HepG2 (cell line): ENCODE results near the gene ALDH18A1. TPM values are rescaled to one million over a fixed set of nuclear protein-coding genes. Genes with fewer than 3 reads are reported as not detected.
A peak's percentile ranks its signal among the peaks of the same experiment; 100 is the strongest.

ENCODE experiments used
- GLI4 ChIP-seq: sonication (generic); formaldehyde crosslinking; IDR thresholded peaks from 2 replicates; pipeline ENCODE4 v1.5.1; 2020; ENCODE audit warnings: missing genetic modification reagents, mild to moderate bottlenecking, moderate library complexity, borderline replicate concordance
- RAD51 ChIP-seq: fragments of 450-650 bp; IDR thresholded peaks from 2 replicates; pipeline ENCODE4 v1.6.1; 2016; ENCODE audit warnings: borderline replicate concordance
- RELA ChIP-seq: sonication (generic); formaldehyde crosslinking; IDR thresholded peaks from 2 replicates; pipeline ENCODE4 v1.4.0; 2020; ENCODE audit warnings: missing genetic modification reagents
- SMAD1 ChIP-seq: sonication (generic); formaldehyde crosslinking; IDR thresholded peaks from 2 replicates; pipeline ENCODE4 v1.4.0; 2020; ENCODE audit warnings: missing genetic modification reagents, low read depth, mild to moderate bottlenecking, borderline replicate concordance
- SSRP1 ChIP-seq: IDR thresholded peaks from 2 replicates; pipeline ENCODE4 v1.6.1; 2016; ENCODE audit warnings: control low read depth
- ZNF12 ChIP-seq: sonication (generic); formaldehyde crosslinking; IDR thresholded peaks from 2 replicates; pipeline ENCODE4 v1.5.0; 2020; ENCODE audit warnings: missing genetic modification reagents
- ZNF225 ChIP-seq: sonication (generic); formaldehyde crosslinking; IDR thresholded peaks from 2 replicates; pipeline ENCODE4 v1.4.0; 2020; ENCODE audit warnings: mild to moderate bottlenecking, missing genetic modification reagents
- polyA plus RNA-seq, 8 experiments: library from polyadenylated mRNA; depleted of rRNA in 3 of 8; stranded (reverse) in 7 of 8; unstranded in 1 of 8; fragments of >200 nt; fragmentation: Illumina TruSeq in 4 of 8; extraction: Trizol in 4 of 8; gene quantifications; 2 replicates each; pipeline versions ENCODE4 v1.2.1 to v1.2.3, GENCODE V29; 2011 to 2016; ENCODE audit warnings: low read depth in 4 of 8, missing spikeins in 1 of 8, mixed read lengths in 1 of 8; ENCODE audit not compliant: insufficient read depth in 1 of 8
- total RNA-seq, 5 experiments: library from RNA; depleted of rRNA; stranded (reverse); fragments of >200 nt; fragmentation: Illumina TruSeq; extraction: Trizol; gene quantifications; 2 replicates each; pipeline ENCODE4 v1.2.3, GENCODE V29; 2016; ENCODE audit warnings: low read depth in 1 of 5
- TF ChIP-seq, protein P1 (sequence below): sonication (generic); formaldehyde crosslinking; IDR thresholded peaks from 2 replicates; pipeline ENCODE4 v1.5.0; 2020; ENCODE audit warnings: missing genetic modification reagents
- TF ChIP-seq, protein P2 (sequence below): IDR thresholded peaks from 2 replicates; pipeline ENCODE4 v1.6.1; 2016; ENCODE audit warnings: low read depth, missing genetic modification reagents, missing compliant biosample characterization
- TF ChIP-seq, protein P3 (sequence below): IDR thresholded peaks from 2 replicates; pipeline ENCODE4 v1.6.1; 2016
- TF ChIP-seq, protein P4 (sequence below): sonication (generic); formaldehyde crosslinking; IDR thresholded peaks from 2 replicates; pipeline ENCODE4 v1.5.0; 2020; ENCODE audit warnings: mild to moderate bottlenecking, missing genetic modification reagents, borderline replicate concordance

The ALDH18A1 gene
- total and polyA plus RNA-seq, 2 of the 13 experiments (the other 11 are each of a cell fraction or from before 2014, with no cell fraction given) = 180 to 263 TPM

- TF ChIP-seq SMAD1 (CRISPR knock-in tag) = peak; percentile 69; the same call in 1 of the 2 replicates
- TF ChIP-seq ZNF225 = 0 out of 2 replicates have a peak, but pooled peaks have one; percentile 35
- TF ChIP-seq, protein P1, sequence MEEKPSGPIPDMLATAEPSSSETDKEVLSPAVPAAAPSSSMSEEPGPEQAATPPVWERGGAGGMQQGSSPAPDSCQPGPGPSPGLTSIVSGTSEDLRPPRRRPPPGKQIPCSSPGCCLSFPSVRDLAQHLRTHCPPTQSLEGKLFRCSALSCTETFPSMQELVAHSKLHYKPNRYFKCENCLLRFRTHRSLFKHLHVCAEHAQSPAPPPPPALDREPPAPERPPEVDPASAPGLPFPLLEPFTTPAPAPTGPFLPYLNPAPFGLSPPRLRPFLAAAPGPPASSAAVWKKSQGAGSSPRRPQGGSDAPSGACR (CRISPR knock-in tag) = no peak
- no peak for TF ChIP-seq RELA (CRISPR knock-in tag)
- TF ChIP-seq, protein P2, sequence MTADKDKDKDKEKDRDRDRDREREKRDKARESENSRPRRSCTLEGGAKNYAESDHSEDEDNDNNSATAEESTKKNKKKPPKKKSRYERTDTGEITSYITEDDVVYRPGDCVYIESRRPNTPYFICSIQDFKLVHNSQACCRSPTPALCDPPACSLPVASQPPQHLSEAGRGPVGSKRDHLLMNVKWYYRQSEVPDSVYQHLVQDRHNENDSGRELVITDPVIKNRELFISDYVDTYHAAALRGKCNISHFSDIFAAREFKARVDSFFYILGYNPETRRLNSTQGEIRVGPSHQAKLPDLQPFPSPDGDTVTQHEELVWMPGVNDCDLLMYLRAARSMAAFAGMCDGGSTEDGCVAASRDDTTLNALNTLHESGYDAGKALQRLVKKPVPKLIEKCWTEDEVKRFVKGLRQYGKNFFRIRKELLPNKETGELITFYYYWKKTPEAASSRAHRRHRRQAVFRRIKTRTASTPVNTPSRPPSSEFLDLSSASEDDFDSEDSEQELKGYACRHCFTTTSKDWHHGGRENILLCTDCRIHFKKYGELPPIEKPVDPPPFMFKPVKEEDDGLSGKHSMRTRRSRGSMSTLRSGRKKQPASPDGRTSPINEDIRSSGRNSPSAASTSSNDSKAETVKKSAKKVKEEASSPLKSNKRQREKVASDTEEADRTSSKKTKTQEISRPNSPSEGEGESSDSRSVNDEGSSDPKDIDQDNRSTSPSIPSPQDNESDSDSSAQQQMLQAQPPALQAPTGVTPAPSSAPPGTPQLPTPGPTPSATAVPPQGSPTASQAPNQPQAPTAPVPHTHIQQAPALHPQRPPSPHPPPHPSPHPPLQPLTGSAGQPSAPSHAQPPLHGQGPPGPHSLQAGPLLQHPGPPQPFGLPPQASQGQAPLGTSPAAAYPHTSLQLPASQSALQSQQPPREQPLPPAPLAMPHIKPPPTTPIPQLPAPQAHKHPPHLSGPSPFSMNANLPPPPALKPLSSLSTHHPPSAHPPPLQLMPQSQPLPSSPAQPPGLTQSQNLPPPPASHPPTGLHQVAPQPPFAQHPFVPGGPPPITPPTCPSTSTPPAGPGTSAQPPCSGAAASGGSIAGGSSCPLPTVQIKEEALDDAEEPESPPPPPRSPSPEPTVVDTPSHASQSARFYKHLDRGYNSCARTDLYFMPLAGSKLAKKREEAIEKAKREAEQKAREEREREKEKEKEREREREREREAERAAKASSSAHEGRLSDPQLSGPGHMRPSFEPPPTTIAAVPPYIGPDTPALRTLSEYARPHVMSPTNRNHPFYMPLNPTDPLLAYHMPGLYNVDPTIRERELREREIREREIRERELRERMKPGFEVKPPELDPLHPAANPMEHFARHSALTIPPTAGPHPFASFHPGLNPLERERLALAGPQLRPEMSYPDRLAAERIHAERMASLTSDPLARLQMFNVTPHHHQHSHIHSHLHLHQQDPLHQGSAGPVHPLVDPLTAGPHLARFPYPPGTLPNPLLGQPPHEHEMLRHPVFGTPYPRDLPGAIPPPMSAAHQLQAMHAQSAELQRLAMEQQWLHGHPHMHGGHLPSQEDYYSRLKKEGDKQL = no peak; the same call in 1 of the 2 replicates
- no peak for TF ChIP-seq SSRP1 (CRISPR knock-in tag)
- TF ChIP-seq RAD51 = no peak
- peak; percentile 90; the same call in 1 of the 2 replicates for TF ChIP-seq GLI4 (CRISPR knock-in tag)
- TF ChIP-seq ZNF12 (CRISPR knock-in tag) = peak; percentile 57; the same call in 1 of the 2 replicates
- TF ChIP-seq, protein P3, sequence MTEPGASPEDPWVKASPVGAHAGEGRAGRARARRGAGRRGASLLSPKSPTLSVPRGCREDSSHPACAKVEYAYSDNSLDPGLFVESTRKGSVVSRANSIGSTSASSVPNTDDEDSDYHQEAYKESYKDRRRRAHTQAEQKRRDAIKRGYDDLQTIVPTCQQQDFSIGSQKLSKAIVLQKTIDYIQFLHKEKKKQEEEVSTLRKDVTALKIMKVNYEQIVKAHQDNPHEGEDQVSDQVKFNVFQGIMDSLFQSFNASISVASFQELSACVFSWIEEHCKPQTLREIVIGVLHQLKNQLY (CRISPR knock-in tag) = no peak
- TF ChIP-seq, protein P4, sequence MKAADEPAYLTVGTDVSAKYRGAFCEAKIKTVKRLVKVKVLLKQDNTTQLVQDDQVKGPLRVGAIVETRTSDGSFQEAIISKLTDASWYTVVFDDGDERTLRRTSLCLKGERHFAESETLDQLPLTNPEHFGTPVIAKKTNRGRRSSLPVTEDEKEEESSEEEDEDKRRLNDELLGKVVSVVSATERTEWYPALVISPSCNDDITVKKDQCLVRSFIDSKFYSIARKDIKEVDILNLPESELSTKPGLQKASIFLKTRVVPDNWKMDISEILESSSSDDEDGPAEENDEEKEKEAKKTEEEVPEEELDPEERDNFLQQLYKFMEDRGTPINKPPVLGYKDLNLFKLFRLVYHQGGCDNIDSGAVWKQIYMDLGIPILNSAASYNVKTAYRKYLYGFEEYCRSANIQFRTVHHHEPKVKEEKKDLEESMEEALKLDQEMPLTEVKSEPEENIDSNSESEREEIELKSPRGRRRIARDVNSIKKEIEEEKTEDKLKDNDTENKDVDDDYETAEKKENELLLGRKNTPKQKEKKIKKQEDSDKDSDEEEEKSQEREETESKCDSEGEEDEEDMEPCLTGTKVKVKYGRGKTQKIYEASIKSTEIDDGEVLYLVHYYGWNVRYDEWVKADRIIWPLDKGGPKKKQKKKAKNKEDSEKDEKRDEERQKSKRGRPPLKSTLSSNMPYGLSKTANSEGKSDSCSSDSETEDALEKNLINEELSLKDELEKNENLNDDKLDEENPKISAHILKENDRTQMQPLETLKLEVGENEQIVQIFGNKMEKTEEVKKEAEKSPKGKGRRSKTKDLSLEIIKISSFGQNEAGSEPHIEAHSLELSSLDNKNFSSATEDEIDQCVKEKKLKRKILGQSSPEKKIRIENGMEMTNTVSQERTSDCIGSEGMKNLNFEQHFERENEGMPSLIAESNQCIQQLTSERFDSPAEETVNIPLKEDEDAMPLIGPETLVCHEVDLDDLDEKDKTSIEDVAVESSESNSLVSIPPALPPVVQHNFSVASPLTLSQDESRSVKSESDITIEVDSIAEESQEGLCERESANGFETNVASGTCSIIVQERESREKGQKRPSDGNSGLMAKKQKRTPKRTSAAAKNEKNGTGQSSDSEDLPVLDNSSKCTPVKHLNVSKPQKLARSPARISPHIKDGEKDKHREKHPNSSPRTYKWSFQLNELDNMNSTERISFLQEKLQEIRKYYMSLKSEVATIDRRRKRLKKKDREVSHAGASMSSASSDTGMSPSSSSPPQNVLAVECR (CRISPR knock-in tag) = peak; percentile 95
Measured at GRCh38 chr10:95656291-95657164, at the start of gene ALDH18A1 (continued).
